SJSA1 (cell line): ENCODE measurements around the gene FBXL7. TPM values are rescaled to one million over a fixed set of nuclear protein-coding genes. Genes with fewer than 3 reads are reported as not detected.

Experiments used
- DNase-seq, 2 experiments: peaks; one replicate each; pipeline ENCODE4 v3.0.0-alpha.2; 2015 to 2020; ENCODE audit warnings: low spot score in 2 of 2, low read depth in 1 of 2
- H3K27ac ChIP-seq: fragments of 250-450 bp; sonication (Bioruptor Pico); 2 replicates; pipeline ENCODE4 v1.5.1; 2020; ENCODE audit warnings: mild to moderate bottlenecking, moderate library complexity
- H3K27me3 ChIP-seq: fragments of 250-450 bp; sonication (Bioruptor Pico); replicated peaks from 2 replicates; pipeline ENCODE4 v1.5.1; 2020; ENCODE audit warnings: mild to moderate bottlenecking, moderate library complexity
- H3K36me3 ChIP-seq: fragments of 250-450 bp; sonication (Bioruptor Pico); 2 replicates; pipeline ENCODE4 v1.5.1; 2020; ENCODE audit warnings: mild to moderate bottlenecking
- H3K4me1 ChIP-seq: fragments of 250-450 bp; sonication (Bioruptor Pico); replicated peaks from 2 replicates; pipeline ENCODE4 v1.6.1; 2021; ENCODE audit warnings: mild to moderate bottlenecking
- H3K4me3 ChIP-seq: fragments of 250-450 bp; sonication (Bioruptor Pico); 2 replicates; pipeline ENCODE4 v1.5.1; 2020; ENCODE audit warnings: mild to moderate bottlenecking
- H3K9me3 ChIP-seq: fragments of 250-450 bp; sonication (Bioruptor Pico); replicated peaks from 2 replicates; pipeline ENCODE4 v1.5.1; 2020; ENCODE audit warnings: mild to moderate bottlenecking
- total RNA-seq: library from RNA; depleted of rRNA; stranded (reverse); fragments of >200 nt; shearing (Covaris generic); gene quantifications from 2 replicates; pipeline ENCODE4 v1.2.3, GENCODE V29; 2014

Gene FBXL7
- total RNA-seq, 1 experiment from 2014 or later = 14.6 TPM

- no peaks in the 10 kb centered on the region for H3K36me3 ChIP-seq
- no peak overlapping the region for H3K4me3 ChIP-seq
- no peaks in the 10 kb centered on the region for H3K4me1 ChIP-seq
- H3K9me3 ChIP-seq = peaks cover 8% of the 10 kb centered on the region; the same call in 1 of the 2 replicates
- no peak for DNase-seq
- H3K27ac ChIP-seq = no peak overlapping the region
- H3K27me3 ChIP-seq = no peaks in the 10 kb centered on the region
Measured at GRCh38 chr5:15664961-15665360, 165.0 kb downstream of the FBXL7 start.

- Histone ChIP-seq H3K9me3 (no peaks in the 10 kb centered on the region; the same call in 1 of the 2 replicates), H3K4me3 (no peak overlapping the region), H3K36me3 (no peaks in the 10 kb centered on the region), H3K4me1 (no peaks in the 10 kb centered on the region), H3K27me3 (no peaks in the 10 kb centered on the region), H3K27ac (no peak overlapping the region)
- no peak for DNase-seq
Measured at GRCh38 chr5:15669826-15670225, 169.8 kb downstream of the FBXL7 start.

- no peak for DNase-seq
- H3K4me3 ChIP-seq = no peak overlapping the region
- H3K9me3 ChIP-seq = no peaks in the 10 kb centered on the region
- no peaks in the 10 kb centered on the region for H3K36me3 ChIP-seq
- 0 out of 2 replicates have a peak, but pooled peaks cover 4% of the 10 kb centered on the region for H3K4me1 ChIP-seq
- H3K27ac ChIP-seq = no peak overlapping the region
- H3K27me3 ChIP-seq = no peaks in the 10 kb centered on the region
Measured at GRCh38 chr5:15674716-15675115, 174.7 kb downstream of the FBXL7 start.

DNA sequence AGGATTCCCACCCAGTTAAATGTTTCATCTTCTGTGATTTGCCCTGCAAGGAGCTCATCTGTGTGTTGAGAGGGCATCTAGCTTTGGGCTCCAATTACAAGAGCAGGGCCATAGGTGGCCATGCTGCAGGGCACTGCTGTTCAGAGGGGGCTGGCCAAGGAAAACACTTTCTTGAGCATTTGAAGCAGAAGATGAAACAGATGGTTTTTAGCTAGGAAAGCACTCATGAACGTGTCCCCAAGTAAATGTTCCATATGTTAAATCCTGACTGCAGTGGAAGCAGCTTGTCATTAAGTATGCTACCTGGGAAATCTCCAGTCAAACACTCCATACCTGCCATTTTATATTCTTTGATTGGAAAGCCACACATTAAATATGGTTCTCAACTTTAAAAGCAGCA, 176.6 kb downstream of the FBXL7 start:
- Histone ChIP-seq H3K27ac (no peak overlapping the region), H3K4me1 (0 out of 2 replicates have a peak, but pooled peaks cover 4% of the 10 kb centered on the region), H3K27me3 (no peaks in the 10 kb centered on the region), H3K4me3 (no peak overlapping the region), H3K36me3 (no peaks in the 10 kb centered on the region), H3K9me3 (no peaks in the 10 kb centered on the region)
- no peak for DNase-seq

GRCh38 chr5:15679161-15679560, 179.2 kb downstream of the FBXL7 start:
- 0 out of 2 replicates have a peak, but pooled peaks cover 4% of the 10 kb centered on the region for H3K4me1 ChIP-seq
- H3K27ac ChIP-seq = no peak overlapping the region
- H3K36me3 ChIP-seq = no peaks in the 10 kb centered on the region
- no peak for DNase-seq
- no peak overlapping the region for H3K4me3 ChIP-seq
- no peaks in the 10 kb centered on the region for H3K27me3 ChIP-seq
- no peaks in the 10 kb centered on the region for H3K9me3 ChIP-seq

DNA sequence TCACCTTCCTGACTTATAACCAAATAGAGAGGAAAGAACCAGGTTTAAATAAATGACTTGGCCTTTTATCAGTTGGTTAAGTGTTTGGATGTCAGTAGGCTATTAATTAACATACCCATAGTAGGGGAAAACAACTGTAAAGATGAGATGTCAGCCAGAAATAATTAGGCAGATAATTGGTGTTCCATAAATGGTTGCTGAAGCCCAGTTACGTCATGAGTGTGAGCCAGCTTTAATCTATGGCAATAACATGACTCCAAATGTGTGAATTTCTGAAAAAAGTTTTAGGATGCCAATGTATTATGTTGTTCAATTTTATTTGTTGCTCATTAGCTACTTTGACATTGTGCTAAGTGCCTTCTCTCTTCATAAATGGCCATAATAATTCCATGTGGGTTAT, 180.5 kb downstream of the FBXL7 start:
- no peak for DNase-seq
- no peak overlapping the region for H3K27ac ChIP-seq
- H3K4me1 ChIP-seq = 0 out of 2 replicates have a peak, but pooled peaks cover 4% of the 10 kb centered on the region
- no peaks in the 10 kb centered on the region for H3K36me3 ChIP-seq
- H3K9me3 ChIP-seq = no peaks in the 10 kb centered on the region
- no peaks in the 10 kb centered on the region for H3K27me3 ChIP-seq
- H3K4me3 ChIP-seq = no peak overlapping the region

DNA sequence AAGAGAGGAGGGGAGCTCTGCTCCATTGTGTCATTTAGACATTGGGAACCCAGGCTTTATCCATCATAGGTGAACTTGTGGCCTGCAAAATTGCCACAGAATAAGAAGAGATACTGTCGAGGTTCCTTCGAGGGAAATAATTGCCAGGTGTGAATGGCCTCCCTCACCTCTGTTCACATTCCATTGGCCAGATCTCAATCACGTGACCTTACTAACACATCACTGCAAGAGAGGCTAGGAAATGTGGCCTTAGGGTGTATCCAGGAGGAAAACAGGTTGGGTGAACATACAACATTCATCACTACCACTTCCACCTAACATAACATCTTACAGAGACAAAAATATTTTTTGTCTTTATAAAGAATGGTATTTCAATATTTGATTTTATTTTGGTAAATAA, 182.1 kb downstream of the FBXL7 start:
- H3K4me3 ChIP-seq = no peak overlapping the region
- no peaks in the 10 kb centered on the region for H3K9me3 ChIP-seq
- H3K36me3 ChIP-seq = no peaks in the 10 kb centered on the region
- 0 out of 2 replicates have a peak, but pooled peaks cover 4% of the 10 kb centered on the region for H3K4me1 ChIP-seq
- no peak for DNase-seq
- no peak overlapping the region for H3K27ac ChIP-seq
- no peaks in the 10 kb centered on the region for H3K27me3 ChIP-seq

DNA sequence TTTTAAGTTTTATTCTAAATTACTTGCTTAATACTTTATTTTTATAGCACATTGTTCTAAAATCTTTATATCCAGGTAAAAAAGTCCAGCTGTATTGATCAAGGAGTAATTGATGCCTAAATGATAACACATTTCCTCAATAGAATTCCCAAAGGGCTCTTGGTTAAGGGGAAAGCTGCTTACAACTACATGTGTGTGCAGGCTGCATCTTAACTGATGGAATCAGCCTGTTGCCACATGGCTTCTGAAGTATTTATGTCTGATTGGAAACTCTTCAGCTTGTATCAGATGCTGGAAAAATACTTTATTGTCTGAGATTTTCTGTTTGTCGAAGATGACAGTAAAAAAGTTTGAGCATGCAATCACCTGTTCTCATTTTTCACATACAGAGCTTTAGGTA, 182.6 kb downstream of the FBXL7 start:
- DNase-seq = no peak
- H3K4me3 ChIP-seq = no peak overlapping the region
- H3K36me3 ChIP-seq = no peaks in the 10 kb centered on the region
- H3K9me3 ChIP-seq = no peaks in the 10 kb centered on the region; the same call in 1 of the 2 replicates
- no peaks in the 10 kb centered on the region for H3K27me3 ChIP-seq
- no peak overlapping the region for H3K27ac ChIP-seq
- H3K4me1 ChIP-seq = 0 out of 2 replicates have a peak, but pooled peaks cover 4% of the 10 kb centered on the region

DNA sequence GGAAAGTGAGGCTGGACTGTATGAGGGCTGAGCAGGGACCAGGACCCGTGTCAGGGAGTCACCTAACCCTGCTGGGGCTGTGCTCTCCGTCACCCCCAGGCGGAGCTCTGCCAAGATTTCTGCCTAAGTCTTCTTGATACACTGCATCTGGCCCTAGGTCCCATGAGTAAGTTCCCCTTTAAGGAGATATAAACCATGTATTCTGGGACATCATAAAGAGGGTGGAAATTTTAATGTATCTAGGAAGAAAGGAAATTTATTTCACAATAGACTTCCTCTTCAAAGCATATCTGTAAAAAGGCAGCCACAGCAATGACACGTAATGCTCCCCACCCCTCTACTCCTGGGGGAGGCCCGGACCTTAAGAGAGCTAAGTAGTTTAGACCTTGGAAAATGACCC, 183.4 kb downstream of the FBXL7 start:
- no peak overlapping the region for H3K4me3 ChIP-seq
- no peaks in the 10 kb centered on the region; the same call in 1 of the 2 replicates for H3K9me3 ChIP-seq
- H3K4me1 ChIP-seq = 0 out of 2 replicates have a peak, but pooled peaks cover 4% of the 10 kb centered on the region
- no peaks in the 10 kb centered on the region for H3K36me3 ChIP-seq
- no peak for DNase-seq
- no peak overlapping the region for H3K27ac ChIP-seq
- no peaks in the 10 kb centered on the region for H3K27me3 ChIP-seq

- peaks cover 8% of the 10 kb centered on the region; the same call in 1 of the 2 replicates for H3K4me1 ChIP-seq
- H3K27ac ChIP-seq = no peak overlapping the region
- no peak for DNase-seq
Measured at GRCh38 chr5:15687401-15687800, 187.4 kb downstream of the FBXL7 start.

DNA sequence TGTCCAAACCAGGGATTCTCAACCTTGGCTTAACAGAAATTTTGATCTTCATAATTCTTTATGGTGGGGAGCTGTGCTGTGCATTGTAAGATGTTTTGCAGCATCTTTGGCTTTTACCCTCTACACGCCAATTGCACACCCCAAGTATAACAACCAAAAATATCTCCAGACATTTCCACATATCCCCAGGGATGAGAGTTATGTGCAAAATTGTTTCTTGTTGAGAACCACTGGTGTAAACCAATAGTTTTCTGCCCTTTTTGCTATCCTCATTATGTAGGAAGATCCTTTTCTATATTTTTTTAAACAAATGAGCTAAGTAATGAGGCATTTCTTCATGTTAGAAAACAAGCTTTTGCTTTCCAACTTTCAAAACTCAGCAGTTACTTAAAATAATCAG, 189.9 kb downstream of the FBXL7 start:
- H3K27ac ChIP-seq = no peak overlapping the region
- H3K36me3 ChIP-seq = peaks cover 7% of the 10 kb centered on the region
- H3K9me3 ChIP-seq = no peaks in the 10 kb centered on the region; the same call in 1 of the 2 replicates
- no peaks in the 10 kb centered on the region for H3K27me3 ChIP-seq
- H3K4me3 ChIP-seq = no peak overlapping the region
- DNase-seq = no peak
- peaks cover 20% of the 10 kb centered on the region for H3K4me1 ChIP-seq

More at GRCh38 chr5:15687401-15687800, 187.4 kb downstream of the FBXL7 start:
- Histone ChIP-seq H3K36me3 (no peaks in the 10 kb centered on the region), H3K4me3 (no peak overlapping the region), H3K27me3 (no peaks in the 10 kb centered on the region), H3K9me3 (no peaks in the 10 kb centered on the region; the same call in 1 of the 2 replicates)

GRCh38 chr5:15690611-15691010, 190.6 kb downstream of the FBXL7 start:
- no peak for DNase-seq
- H3K4me3 ChIP-seq = no peak overlapping the region
- peaks cover 7% of the 10 kb centered on the region for H3K36me3 ChIP-seq
- H3K27me3 ChIP-seq = no peaks in the 10 kb centered on the region
- peaks cover 28% of the 10 kb centered on the region for H3K4me1 ChIP-seq
- H3K9me3 ChIP-seq = no peaks in the 10 kb centered on the region; the same call in 1 of the 2 replicates
- no peak overlapping the region for H3K27ac ChIP-seq

DNA sequence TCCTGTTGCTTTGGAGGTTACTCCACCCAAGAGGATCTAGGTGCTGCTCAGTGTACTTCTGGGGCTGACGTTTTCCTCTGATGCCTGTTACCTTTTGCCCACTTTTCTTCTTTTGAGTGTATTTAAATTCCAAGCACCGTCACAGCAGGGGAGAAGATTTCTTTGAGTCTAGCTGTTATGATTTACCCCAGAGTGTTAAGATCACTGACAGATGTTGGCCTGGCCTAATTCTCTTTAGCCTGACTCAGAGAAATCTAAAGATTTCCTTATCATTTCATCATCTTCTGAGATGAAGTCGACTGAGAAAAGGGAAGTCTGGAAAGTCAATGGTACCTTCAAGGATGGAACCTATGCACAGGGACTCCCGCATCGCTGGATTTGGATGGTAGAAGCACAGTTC, 191.5 kb downstream of the FBXL7 start:
- no peak overlapping the region for H3K4me3 ChIP-seq
- no peaks in the 10 kb centered on the region; the same call in 1 of the 2 replicates for H3K9me3 ChIP-seq
- DNase-seq = no peak
- peaks cover 32% of the 10 kb centered on the region for H3K4me1 ChIP-seq
- H3K27me3 ChIP-seq = no peaks in the 10 kb centered on the region
- peaks cover 11% of the 10 kb centered on the region for H3K36me3 ChIP-seq
- no peak overlapping the region for H3K27ac ChIP-seq

GRCh38 chr5:15692706-15693381, 192.9 kb downstream of the FBXL7 start:
- DNase-seq = no peak
- Histone ChIP-seq H3K27ac (no peak overlapping the region), H3K9me3 (no peaks in the 10 kb centered on the region), H3K4me3 (no peak overlapping the region), H3K4me1 (peaks cover 32% of the 10 kb centered on the region), H3K36me3 (peaks cover 11% of the 10 kb centered on the region), H3K27me3 (no peaks in the 10 kb centered on the region)
